PC-9 (cell line): ENCODE data around the gene CHRNB1. TPM values are rescaled to one million over a fixed set of nuclear protein-coding genes. Genes with fewer than 3 reads are reported as not detected.
A peak's percentile ranks its signal among the peaks of the same experiment; 100 is the strongest.

Experiments used
- BruUV-seq: library from RNA; stranded (reverse); fragments of 400-500 nt; replicated peaks from 2 replicates; lab custom pipeline; 2021; lab: Mats Ljungman, UMichigan
- CTCF ChIA-PET: fragments of 300-600 bp; sonication (Branson Sonifier 250); formaldehyde crosslinking; loops from one replicate; lab custom pipeline; 2022; ENCODE audit warnings: antibody characterized with exemption; lab: Charles Lee
- POLR2A ChIA-PET: fragments of 300-600 bp; sonication (Branson Sonifier 250); formaldehyde crosslinking; loops from one replicate; lab custom pipeline; 2022; ENCODE audit warnings: antibody characterized with exemption; ENCODE audit not compliant: unreplicated experiment; lab: Charles Lee
- DNase-seq, 2 experiments: peaks; one replicate each; pipeline versions ENCODE4 v3.0.0 to v3.0.0-alpha.2; 2015 to 2022; ENCODE audit warnings: mixed read lengths in 1 of 2
- H2AFZ ChIP-seq: fragments of 200-600 bp; sonication (generic); 2 replicates; pipeline ENCODE4 v1.8.1; 2017; ENCODE audit warnings: antibody characterized with exemption
- H3F3A ChIP-seq: fragments of 200-600 bp; sonication (generic); 2 replicates; pipeline ENCODE4 v1.8.1; 2017; ENCODE audit warnings: antibody characterized with exemption, mild to moderate bottlenecking, low read depth; ENCODE audit not compliant: insufficient read depth
- H3K27ac ChIP-seq: fragments of 200-600 bp; sonication (generic); 2 replicates; pipeline ENCODE4 v1.6.1; 2016; ENCODE audit warnings: mixed run types
- H3K27me3 ChIP-seq: fragments of 200-600 bp; sonication (generic); 2 replicates; pipeline ENCODE4 v1.6.1; 2016; ENCODE audit warnings: low read depth, mixed run types; ENCODE audit not compliant: insufficient read depth
- H3K36me3 ChIP-seq: fragments of 200-600 bp; sonication (generic); 2 replicates; pipeline ENCODE4 v1.6.1; 2016; ENCODE audit warnings: low read depth, mixed run types
- H3K4me1 ChIP-seq: fragments of 200-600 bp; sonication (generic); replicated peaks from 2 replicates; pipeline ENCODE4 v1.6.1; 2016; ENCODE audit warnings: mixed run types; ENCODE audit not compliant: insufficient read depth
- H3K4me2 ChIP-seq: fragments of 200-600 bp; sonication (generic); 2 replicates; pipeline ENCODE4 v1.6.1; 2017; ENCODE audit warnings: mixed run types
- H3K4me3 ChIP-seq: fragments of 200-600 bp; sonication (generic); 2 replicates; pipeline ENCODE4 v1.6.1; 2016; ENCODE audit warnings: mixed run types
- H3K79me2 ChIP-seq: fragments of 200-600 bp; sonication (generic); 2 replicates; pipeline ENCODE4 v1.6.1; 2017; ENCODE audit warnings: low read depth, mixed run types
- H3K9me2 ChIP-seq: fragments of 200-600 bp; sonication (generic); 2 replicates; pipeline ENCODE4 v1.8.1; 2017; ENCODE audit warnings: mild to moderate bottlenecking; ENCODE audit not compliant: insufficient read depth
- H3K9me3 ChIP-seq: fragments of 200-600 bp; sonication (generic); 2 replicates; pipeline ENCODE4 v1.8.1; 2016; ENCODE audit warnings: low read depth; ENCODE audit not compliant: insufficient read depth
- H4K20me1 ChIP-seq: fragments of 200-600 bp; sonication (generic); 2 replicates; pipeline ENCODE4 v1.8.1; 2017; ENCODE audit not compliant: insufficient read depth
- EZH2 ChIP-seq: fragments of 200-600 bp; sonication (generic); IDR thresholded peaks from 2 replicates; pipeline ENCODE4 v1.8.0; 2017; ENCODE audit warnings: antibody characterized with exemption, low read depth
- intact Hi-C: fragments of 100-400 bp; cut with micrococcal nuclease; formaldehyde crosslinking; loops from one replicate; pipeline ENCODE4 v1.10.0; 2022; ENCODE audit not compliant: unreplicated experiment
- total RNA-seq: library from RNA; stranded (reverse); gene quantifications from 2 replicates; pipeline ENCODE4 v1.2.3, GENCODE V29; 2021
- TF ChIP-seq, protein P1 (sequence below): fragments of 200-600 bp; sonication (generic); conservative IDR thresholded peaks from 2 replicates; pipeline ENCODE4 v1.6.1; 2017; ENCODE audit warnings: mixed run types, antibody characterized with exemption, mild to moderate bottlenecking, moderate library complexity

Gene CHRNB1
- total RNA-seq, 1 experiment from 2014 or later = 53.4 TPM

DNA sequence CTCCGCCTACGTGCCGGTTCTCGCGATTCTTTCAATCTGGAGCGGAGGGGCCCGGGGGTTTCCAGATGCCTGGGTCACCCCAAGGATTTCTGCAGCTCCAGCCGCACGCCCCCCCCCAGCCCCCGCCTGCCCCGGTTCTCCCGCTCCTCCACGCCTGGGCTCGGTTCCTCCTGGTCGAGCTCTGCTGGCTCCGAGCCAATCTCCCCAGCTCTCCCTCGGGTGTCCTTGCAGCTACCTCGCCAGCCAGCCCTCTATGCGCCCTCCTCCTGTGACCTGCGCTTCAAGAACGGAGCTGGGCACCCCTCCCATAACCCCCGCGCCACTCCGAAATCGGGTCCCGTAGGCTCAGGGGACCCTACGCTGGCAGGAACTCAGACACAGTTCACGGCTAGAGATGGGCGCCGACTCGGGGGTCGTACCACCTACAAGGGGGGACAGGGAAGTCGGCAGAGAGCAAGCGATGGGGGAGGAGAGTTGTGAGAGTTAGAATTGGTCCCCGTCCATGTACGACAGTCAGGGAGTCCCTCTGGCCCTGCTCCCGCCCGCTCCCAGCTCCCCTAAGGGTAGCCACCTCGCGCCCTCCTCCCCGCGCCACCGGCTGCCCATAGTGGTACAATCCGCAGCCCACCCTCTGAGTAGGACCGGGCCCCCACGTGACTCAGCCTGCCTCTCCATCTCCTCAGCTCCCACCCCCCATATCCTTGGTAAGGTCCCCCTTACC, 4.6 kb upstream of the CHRNB1 start:
- Histone ChIP-seq H3K4me3 (peak overlapping the region; percentile 71), H3F3A (peaks cover 13% of the 10 kb centered on the region; the same call in 1 of the 2 replicates), H3K36me3 (no peaks in the 10 kb centered on the region), H3K9me2 (no peaks in the 10 kb centered on the region), H3K27me3 (no peaks in the 10 kb centered on the region), H3K4me2 (peak overlapping the region; percentile 90), H4K20me1 (no peaks in the 10 kb centered on the region), H2AFZ (peak overlapping the region; percentile 78), H3K27ac (no peak overlapping the region), H3K79me2 (peaks cover 8% of the 10 kb centered on the region; the same call in 1 of the 2 replicates), H3K4me1 (peaks cover 19% of the 10 kb centered on the region), H3K9me3 (no peaks in the 10 kb centered on the region)
- TF ChIP-seq EZH2 = no peak
- ChIA-PET POLR2A (interaction anchor here (0.7 to 1.1 kb wide), 3 partner anchors 19 to 247 kb away, joined by 15 to 26 read pairs (median 21); partner anchors contain the start of gene ZBTB4), CTCF (interaction anchor here (0.5 to 1.1 kb wide), 2 partner anchors 13 to 660 kb away, joined by 3 read pairs; no protein-coding TSS in a partner anchor)
- BruUV-seq = no TSS peak
- intact Hi-C loops = no loop called here
- DNase-seq = peak in 1 of 2 experiments; percentile 51

DNA sequence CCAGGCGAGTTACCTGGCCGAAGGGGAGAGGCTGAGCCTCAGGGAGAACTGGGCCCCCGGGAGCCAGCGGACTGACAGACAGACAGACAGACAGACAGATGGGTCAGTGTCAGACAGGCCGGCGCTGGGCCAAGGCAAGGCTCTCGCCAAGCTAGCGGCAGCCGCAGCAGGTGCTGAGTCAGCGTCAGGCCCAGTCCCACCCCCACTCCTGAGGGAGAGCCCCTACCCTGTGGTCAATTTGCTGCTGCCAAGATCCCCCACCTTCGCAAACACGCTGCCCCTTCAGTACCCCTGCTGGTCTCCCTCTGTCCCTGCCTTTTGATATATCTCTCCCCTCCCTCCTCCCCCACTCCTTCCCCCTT, 4.0 kb upstream of the CHRNB1 start:
- POLR2A ChIA-PET = interaction anchor here (1.1 kb wide), 1 partner anchor 39 kb away, joined by 26 read pairs; the partner anchor contains the start of gene ZBTB4
- intact Hi-C loops = no loop called here
- Histone ChIP-seq H3K36me3 (no peaks in the 10 kb centered on the region), H2AFZ (no peak overlapping the region), H3K9me3 (no peaks in the 10 kb centered on the region), H3K79me2 (peaks cover 8% of the 10 kb centered on the region; the same call in 1 of the 2 replicates), H3K4me2 (peak overlapping the region; percentile 90; the same call in 1 of the 2 replicates), H3K9me2 (no peaks in the 10 kb centered on the region), H3K27ac (no peak overlapping the region), H3K27me3 (no peaks in the 10 kb centered on the region), H4K20me1 (no peaks in the 10 kb centered on the region), H3F3A (peaks cover 9% of the 10 kb centered on the region; the same call in 1 of the 2 replicates), H3K4me1 (peaks cover 19% of the 10 kb centered on the region), H3K4me3 (no peak overlapping the region)
- no TSS peak for BruUV-seq
- TF ChIP-seq EZH2 = no peak
- TF ChIP-seq, protein P1, sequence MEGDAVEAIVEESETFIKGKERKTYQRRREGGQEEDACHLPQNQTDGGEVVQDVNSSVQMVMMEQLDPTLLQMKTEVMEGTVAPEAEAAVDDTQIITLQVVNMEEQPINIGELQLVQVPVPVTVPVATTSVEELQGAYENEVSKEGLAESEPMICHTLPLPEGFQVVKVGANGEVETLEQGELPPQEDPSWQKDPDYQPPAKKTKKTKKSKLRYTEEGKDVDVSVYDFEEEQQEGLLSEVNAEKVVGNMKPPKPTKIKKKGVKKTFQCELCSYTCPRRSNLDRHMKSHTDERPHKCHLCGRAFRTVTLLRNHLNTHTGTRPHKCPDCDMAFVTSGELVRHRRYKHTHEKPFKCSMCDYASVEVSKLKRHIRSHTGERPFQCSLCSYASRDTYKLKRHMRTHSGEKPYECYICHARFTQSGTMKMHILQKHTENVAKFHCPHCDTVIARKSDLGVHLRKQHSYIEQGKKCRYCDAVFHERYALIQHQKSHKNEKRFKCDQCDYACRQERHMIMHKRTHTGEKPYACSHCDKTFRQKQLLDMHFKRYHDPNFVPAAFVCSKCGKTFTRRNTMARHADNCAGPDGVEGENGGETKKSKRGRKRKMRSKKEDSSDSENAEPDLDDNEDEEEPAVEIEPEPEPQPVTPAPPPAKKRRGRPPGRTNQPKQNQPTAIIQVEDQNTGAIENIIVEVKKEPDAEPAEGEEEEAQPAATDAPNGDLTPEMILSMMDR = no peak
- no peak for DNase-seq
- CTCF ChIA-PET = interaction anchor here (0.5 to 1.1 kb wide), 6 partner anchors 10 to 660 kb away, joined by 3 to 10 read pairs (median 3); no protein-coding TSS in a partner anchor

DNA sequence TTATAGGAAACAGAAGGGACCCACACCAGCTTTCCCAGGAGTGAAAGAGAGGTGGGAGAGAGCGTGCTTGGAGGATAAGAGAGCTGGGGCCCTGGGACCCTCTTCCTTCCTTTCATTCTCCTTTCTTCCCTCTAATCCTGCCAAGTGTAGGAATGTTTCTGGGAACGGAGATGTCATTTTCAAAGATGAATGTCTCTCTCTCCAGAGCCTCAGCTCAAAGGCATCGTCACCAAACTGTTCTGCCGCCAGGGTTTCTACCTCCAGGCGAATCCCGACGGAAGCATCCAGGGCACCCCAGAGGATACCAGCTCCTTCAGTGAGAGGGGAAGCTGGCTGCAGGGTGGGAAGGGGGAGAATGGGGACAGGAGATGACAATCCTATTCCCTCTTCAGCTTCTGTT, 3.6 kb upstream of the CHRNB1 start:
- Histone ChIP-seq H3K4me1 (peaks cover 17% of the 10 kb centered on the region), H3K9me3 (no peaks in the 10 kb centered on the region), H3K27me3 (no peaks in the 10 kb centered on the region), H3K9me2 (no peaks in the 10 kb centered on the region), H3K4me2 (no peak overlapping the region), H2AFZ (no peak overlapping the region), H3K36me3 (no peaks in the 10 kb centered on the region), H4K20me1 (no peaks in the 10 kb centered on the region), H3F3A (peaks cover 4% of the 10 kb centered on the region; the same call in 1 of the 2 replicates), H3K79me2 (peaks cover 6% of the 10 kb centered on the region; the same call in 1 of the 2 replicates), H3K4me3 (no peak overlapping the region), H3K27ac (no peak overlapping the region)
- DNase-seq = no peak
- POLR2A ChIA-PET = interaction anchor here (1.1 kb wide), 1 partner anchor 38 kb away, joined by 26 read pairs; the partner anchor contains the start of gene ZBTB4
- intact Hi-C loops = no loop called here
- CTCF ChIA-PET = interaction anchor here (0.5 to 1.1 kb wide), 7 partner anchors 10 to 659 kb away, joined by 3 to 10 read pairs (median 3); no protein-coding TSS in a partner anchor
- TF ChIP-seq EZH2 = no peak
- TF ChIP-seq, protein P1 = no peak
- BruUV-seq = no TSS peak
